Nephron (organoid): ENCODE results near the gene LMAN2L.
A peak's percentile ranks its signal among the peaks of the same experiment; 100 is the strongest.

ENCODE experiments used
- H3K27ac Mint-ChIP-seq, 3 experiments: 2 replicates each; pipeline ENCODE4 v1.8.0; 2020; ENCODE audit warnings: mixed read lengths in 3 of 3, mild to moderate bottlenecking in 2 of 3, moderate library complexity in 1 of 3
- H3K27me3 Mint-ChIP-seq: 2 replicates; pipeline ENCODE4 v1.8.0; 2021; ENCODE audit warnings: low read depth, mild to moderate bottlenecking, moderate library complexity, mixed read lengths
- H3K36me3 Mint-ChIP-seq: 2 replicates; pipeline ENCODE4 v1.8.0; 2020; ENCODE audit warnings: low read depth, mixed read lengths
- H3K4me1 Mint-ChIP-seq: 2 replicates; pipeline ENCODE4 v1.8.0; 2020; ENCODE audit warnings: mixed read lengths
- H3K4me3 Mint-ChIP-seq, 3 experiments: 2 replicates each; pipeline ENCODE4 v1.8.0; 2020; ENCODE audit warnings: mild to moderate bottlenecking in 3 of 3, mixed read lengths in 3 of 3, moderate library complexity in 2 of 3
- H3K9me3 Mint-ChIP-seq: 2 replicates; pipeline ENCODE4 v1.8.0; 2020; ENCODE audit warnings: mixed read lengths
- TF ChIP-seq, protein P1 (sequence below), 3 experiments: fragments of 200-600 bp; sonication (generic); IDR thresholded peaks; one replicate each; pipeline ENCODE4 v1.5.0; 2021; ENCODE audit warnings: antibody characterized with exemption in 3 of 3; ENCODE audit not compliant: unreplicated experiment in 3 of 3

LMAN2L gene

DNA sequence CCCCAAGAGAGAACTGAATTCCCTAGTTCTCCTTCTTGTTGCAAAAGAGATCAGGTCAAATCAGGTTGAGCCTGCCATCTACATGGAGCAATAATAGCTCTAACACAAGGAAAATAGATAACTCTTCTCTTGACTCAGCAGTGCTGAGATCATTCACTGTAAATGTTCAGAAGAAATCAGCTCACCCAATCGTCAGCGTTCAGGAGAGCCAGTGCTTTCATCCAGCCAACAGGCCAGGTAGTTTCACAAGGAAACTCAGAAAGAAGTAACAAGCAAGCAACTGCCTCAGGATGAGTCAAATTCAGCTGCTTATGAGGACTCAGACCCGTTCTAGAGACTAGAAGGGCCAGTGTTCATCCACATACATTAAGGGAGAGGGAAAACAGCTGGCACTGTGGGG is 5.9 kb downstream of the LMAN2L start:
- no peak overlapping the region for H3K4me3 Mint-ChIP-seq
- H3K27ac Mint-ChIP-seq: peak overlapping the region in 1 of 3 experiments; percentile 94
- peaks cover 30% of the 10 kb centered on the region for H3K4me1 Mint-ChIP-seq
- TF ChIP-seq, protein P1, sequence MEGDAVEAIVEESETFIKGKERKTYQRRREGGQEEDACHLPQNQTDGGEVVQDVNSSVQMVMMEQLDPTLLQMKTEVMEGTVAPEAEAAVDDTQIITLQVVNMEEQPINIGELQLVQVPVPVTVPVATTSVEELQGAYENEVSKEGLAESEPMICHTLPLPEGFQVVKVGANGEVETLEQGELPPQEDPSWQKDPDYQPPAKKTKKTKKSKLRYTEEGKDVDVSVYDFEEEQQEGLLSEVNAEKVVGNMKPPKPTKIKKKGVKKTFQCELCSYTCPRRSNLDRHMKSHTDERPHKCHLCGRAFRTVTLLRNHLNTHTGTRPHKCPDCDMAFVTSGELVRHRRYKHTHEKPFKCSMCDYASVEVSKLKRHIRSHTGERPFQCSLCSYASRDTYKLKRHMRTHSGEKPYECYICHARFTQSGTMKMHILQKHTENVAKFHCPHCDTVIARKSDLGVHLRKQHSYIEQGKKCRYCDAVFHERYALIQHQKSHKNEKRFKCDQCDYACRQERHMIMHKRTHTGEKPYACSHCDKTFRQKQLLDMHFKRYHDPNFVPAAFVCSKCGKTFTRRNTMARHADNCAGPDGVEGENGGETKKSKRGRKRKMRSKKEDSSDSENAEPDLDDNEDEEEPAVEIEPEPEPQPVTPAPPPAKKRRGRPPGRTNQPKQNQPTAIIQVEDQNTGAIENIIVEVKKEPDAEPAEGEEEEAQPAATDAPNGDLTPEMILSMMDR (IDR thresholded peaks at IDR 0.05; ENCODE audit: unreplicated experiment in 3 of 3): no peak
- H3K27me3 Mint-ChIP-seq: no peaks in the 10 kb centered on the region
- H3K9me3 Mint-ChIP-seq: no peaks in the 10 kb centered on the region
- peaks cover 62% of the 10 kb centered on the region for H3K36me3 Mint-ChIP-seq

DNA sequence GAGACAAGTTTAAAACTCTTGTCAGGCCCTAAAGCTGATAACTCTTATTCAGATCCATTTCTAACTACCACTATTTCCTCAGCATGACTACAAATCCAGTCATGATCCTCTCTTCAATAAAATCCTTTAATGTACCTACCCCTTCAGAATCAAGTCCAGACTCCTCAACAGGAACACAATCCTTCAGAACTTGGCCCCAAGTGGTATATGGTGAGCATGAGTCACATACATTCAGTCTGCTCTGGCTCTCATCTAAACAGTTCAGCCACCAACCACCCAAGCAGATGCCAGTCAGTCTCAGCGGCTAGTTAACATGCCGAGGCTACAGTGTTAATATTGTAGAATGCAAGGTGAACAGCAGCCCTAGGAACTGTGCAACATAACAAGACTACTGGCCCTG is 9.7 kb downstream of the LMAN2L start:
- Mint-ChIP-seq H3K9me3 (no peaks in the 10 kb centered on the region), H3K27ac (no peak overlapping the region), H3K36me3 (peaks cover 64% of the 10 kb centered on the region), H3K4me3 (no peak overlapping the region), H3K27me3 (no peaks in the 10 kb centered on the region), H3K4me1 (peaks cover 8% of the 10 kb centered on the region)
- TF ChIP-seq, protein P1 (IDR thresholded peaks at IDR 0.05; ENCODE audit: unreplicated experiment in 3 of 3): no peak

DNA sequence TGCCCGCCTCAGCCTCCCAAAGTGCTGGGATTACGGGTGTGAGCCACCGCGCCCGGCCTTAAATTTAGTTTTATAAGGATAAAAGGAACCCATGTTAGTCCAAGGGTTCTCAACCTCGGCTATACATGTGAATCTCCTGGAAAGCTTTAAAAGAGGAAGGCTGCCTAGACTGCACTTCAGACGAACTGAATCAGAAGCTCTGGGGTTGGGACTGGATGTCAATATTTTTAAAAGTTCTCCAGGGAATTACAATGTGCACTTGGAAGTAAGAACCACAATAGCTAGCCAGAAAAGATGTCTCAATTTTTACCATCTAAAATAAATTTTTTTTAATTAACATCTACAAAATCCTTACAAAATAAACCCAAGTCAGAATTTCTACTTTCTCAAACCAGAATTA is 10.1 kb downstream of the LMAN2L start:
- no peak overlapping the region for H3K4me3 Mint-ChIP-seq

DNA sequence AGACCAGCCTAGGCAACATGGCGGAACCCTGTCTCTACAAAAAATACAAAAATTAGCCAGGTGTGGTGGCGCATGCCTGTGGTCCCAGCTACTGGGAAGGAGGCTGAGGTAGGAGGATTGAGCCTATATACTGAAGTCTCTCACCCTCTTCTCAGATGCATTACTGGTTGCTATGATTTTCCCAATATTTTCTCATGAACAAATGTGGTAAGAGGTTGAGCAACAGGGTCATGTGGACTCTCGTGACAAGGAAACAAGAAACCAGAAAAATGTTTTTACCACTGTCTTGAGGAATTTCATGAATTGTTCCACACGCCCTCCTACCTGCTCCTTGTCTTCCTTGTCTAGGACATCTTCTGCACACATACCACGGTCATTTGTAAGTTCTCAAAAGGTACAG is 12.4 kb downstream of the LMAN2L start:
- H3K9me3 Mint-ChIP-seq: no peaks in the 10 kb centered on the region
- no peaks in the 10 kb centered on the region for H3K27me3 Mint-ChIP-seq
- no peak overlapping the region for H3K27ac Mint-ChIP-seq
- peaks cover 56% of the 10 kb centered on the region for H3K36me3 Mint-ChIP-seq
- no peaks in the 10 kb centered on the region for H3K4me1 Mint-ChIP-seq
- TF ChIP-seq, protein P1 (IDR thresholded peaks at IDR 0.05; ENCODE audit: unreplicated experiment in 3 of 3): no peak
- no peak overlapping the region for H3K4me3 Mint-ChIP-seq

More for the DNA sequence above, 10.1 kb downstream of the LMAN2L start:
- Mint-ChIP-seq H3K9me3 (no peaks in the 10 kb centered on the region), H3K36me3 (peaks cover 59% of the 10 kb centered on the region), H3K27ac (no peak overlapping the region), H3K27me3 (no peaks in the 10 kb centered on the region), H3K4me1 (peaks cover 4% of the 10 kb centered on the region)
- TF ChIP-seq, protein P1 (IDR thresholded peaks at IDR 0.05; ENCODE audit: unreplicated experiment in 3 of 3): no peak

DNA sequence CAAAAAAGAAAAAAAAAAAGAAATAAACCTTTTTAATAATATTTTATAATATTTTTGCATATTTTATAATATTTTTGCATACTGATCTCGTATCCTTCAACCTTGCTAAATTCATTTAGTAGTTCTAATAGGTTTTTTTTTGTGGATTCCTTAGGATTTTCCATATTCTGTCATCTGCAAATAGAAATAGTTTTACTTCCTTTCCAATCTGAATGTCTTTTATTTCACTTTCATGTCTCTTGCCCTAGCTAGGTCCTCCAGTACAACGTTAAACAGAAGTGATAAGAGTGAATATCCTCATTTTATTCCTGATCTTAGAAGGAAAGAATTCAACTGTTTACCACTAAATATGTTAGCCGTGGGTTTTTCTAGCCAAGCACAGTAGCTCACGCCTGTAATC is 13.7 kb downstream of the LMAN2L start:
- TF ChIP-seq, protein P1 (IDR thresholded peaks at IDR 0.05; ENCODE audit: unreplicated experiment in 3 of 3): no peak
- H3K9me3 Mint-ChIP-seq: no peaks in the 10 kb centered on the region
- H3K27ac Mint-ChIP-seq: no peak overlapping the region
- H3K4me3 Mint-ChIP-seq: no peak overlapping the region
- peaks cover 58% of the 10 kb centered on the region for H3K36me3 Mint-ChIP-seq
- no peaks in the 10 kb centered on the region for H3K4me1 Mint-ChIP-seq
- H3K27me3 Mint-ChIP-seq: no peaks in the 10 kb centered on the region

DNA sequence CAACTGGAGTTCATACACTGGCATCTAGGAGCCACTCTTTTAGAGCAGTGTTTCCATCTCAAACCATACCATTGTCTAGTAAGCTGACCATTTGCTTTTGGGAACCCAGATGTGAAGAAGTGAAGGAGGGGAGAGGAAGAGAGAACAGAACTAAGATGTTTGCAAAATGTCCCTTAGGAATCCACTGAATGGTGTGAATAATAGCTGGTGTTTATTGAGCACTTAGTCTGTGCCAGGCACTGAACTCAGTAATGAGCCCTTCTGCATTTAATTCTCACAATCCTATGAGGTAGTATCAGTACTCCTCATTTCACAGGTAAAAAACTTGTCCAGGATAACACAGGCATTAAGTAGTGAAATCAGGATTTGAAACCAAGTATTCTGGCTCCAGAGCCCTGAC is 23.5 kb downstream of the LMAN2L start:
- H3K4me3 Mint-ChIP-seq: no peak overlapping the region
- H3K9me3 Mint-ChIP-seq: no peaks in the 10 kb centered on the region
- no peaks in the 10 kb centered on the region for H3K27me3 Mint-ChIP-seq
- peaks cover 9% of the 10 kb centered on the region for H3K4me1 Mint-ChIP-seq
- peaks cover 66% of the 10 kb centered on the region for H3K36me3 Mint-ChIP-seq
- H3K27ac Mint-ChIP-seq: no peak overlapping the region
- TF ChIP-seq, protein P1 (IDR thresholded peaks at IDR 0.05; ENCODE audit: unreplicated experiment in 3 of 3): no peak
